Neural cell (in vitro differentiated cells): ENCODE data around the gene FASTK. TPM values are rescaled to one million over a fixed set of nuclear protein-coding genes. Genes with fewer than 3 reads are reported as not detected.

Experiments used
- H2AFZ ChIP-seq: fragments of 200-600, 300-800 bp; sonication (generic), shearing (Covaris generic); 2 replicates; pipeline ENCODE4 v1.6.0; 2014; ENCODE audit warnings: low read depth, mild to moderate bottlenecking, antibody characterized with exemption, low read length, moderate library complexity
- H3F3A ChIP-seq: fragments of 200-600 bp; shearing (Covaris generic); 2 replicates; pipeline ENCODE4 v1.6.1; 2016; ENCODE audit warnings: mild to moderate bottlenecking, moderate library complexity, mixed read lengths, antibody characterized with exemption, low read length; ENCODE audit not compliant: insufficient read depth, poor library complexity, severe bottlenecking
- H3K27ac ChIP-seq: fragments of 200-600, 300-800 bp; sonication (generic), shearing (Covaris generic); 2 replicates; pipeline ENCODE4 v1.5.1; 2014; ENCODE audit warnings: mild to moderate bottlenecking, low read length, moderate library complexity
- H3K27me3 ChIP-seq: fragments of 300-800, 200-600 bp; sonication (generic), shearing (Covaris generic); 2 replicates; pipeline ENCODE4 v1.6.0; 2014; ENCODE audit warnings: mild to moderate bottlenecking, low read depth, low read length, moderate library complexity; ENCODE audit not compliant: insufficient read depth
- H3K36me3 ChIP-seq: fragments of 300-800, 200-600 bp; sonication (generic), shearing (Covaris generic); 2 replicates; pipeline ENCODE4 v1.5.1; 2014; ENCODE audit warnings: mild to moderate bottlenecking, antibody characterized with exemption, low read length, moderate library complexity; ENCODE audit not compliant: insufficient read depth
- H3K4me2 ChIP-seq: fragments of 300-800, 200-600 bp; sonication (generic), shearing (Covaris generic); 2 replicates; pipeline ENCODE4 v1.6.0; 2014; ENCODE audit warnings: mild to moderate bottlenecking, low read length
- H3K4me3 ChIP-seq: fragments of 300-800, 200-600 bp; sonication (generic), shearing (Covaris generic); 2 replicates; pipeline ENCODE4 v1.5.1; 2014; ENCODE audit warnings: mild to moderate bottlenecking, low read length, moderate library complexity
- H3K79me2 ChIP-seq: fragments of 200-600 bp; shearing (Covaris generic); replicated peaks from 2 replicates; pipeline ENCODE4 v1.6.0; 2014; ENCODE audit warnings: mild to moderate bottlenecking, low read length, moderate library complexity; ENCODE audit not compliant: insufficient read depth
- H3K9ac ChIP-seq: fragments of 300-800, 200-600 bp; sonication (generic), shearing (Covaris generic); 2 replicates; pipeline ENCODE4 v1.6.1; 2016; ENCODE audit warnings: mild to moderate bottlenecking, low read length, mixed read lengths
- H3K9me2 ChIP-seq: fragments of 200-600 bp; shearing (Covaris generic); 2 replicates; pipeline ENCODE4 v1.6.1; 2016; ENCODE audit warnings: mild to moderate bottlenecking, low read length, mixed read lengths; ENCODE audit not compliant: insufficient read depth
- H3K9me3 ChIP-seq: fragments of 200-600, 300-800 bp; sonication (generic), shearing (Covaris generic); 2 replicates; pipeline ENCODE4 v1.6.1; 2016; ENCODE audit warnings: mild to moderate bottlenecking, mixed run types, low read length, moderate library complexity, mixed read lengths
- H4K20me1 ChIP-seq: fragments of 200-600 bp; shearing (Covaris generic); 2 replicates; pipeline ENCODE4 v1.6.1; 2016; ENCODE audit warnings: mild to moderate bottlenecking, mixed run types; ENCODE audit not compliant: insufficient read depth
- CTCF ChIP-seq: fragments of 450-650 bp; IDR thresholded peaks from 2 replicates; pipeline ENCODE4 v1.5.1; 2014; ENCODE audit warnings: antibody characterized with exemption, mild to moderate bottlenecking, moderate library complexity; ENCODE audit not compliant: poor library complexity, severe bottlenecking
- EP300 ChIP-seq: fragments of 450-650 bp; conservative IDR thresholded peaks from 2 replicates; pipeline ENCODE4 v1.6.1; 2014; ENCODE audit warnings: antibody characterized with exemption, mild to moderate bottlenecking, moderate library complexity; ENCODE audit not compliant: poor library complexity, severe bottlenecking
- EZH2 ChIP-seq: fragments of 200-600, 300-800 bp; shearing (Covaris generic), sonication (generic); IDR thresholded peaks from 2 replicates; pipeline ENCODE4 v1.6.1; 2014; ENCODE audit warnings: antibody characterized with exemption, low read length, borderline replicate concordance, mild to moderate bottlenecking; ENCODE audit not compliant: insufficient read depth, poor library complexity, severe bottlenecking
- MXI1 ChIP-seq: fragments of 450-650 bp; conservative IDR thresholded peaks from 2 replicates; pipeline ENCODE4 v1.6.1; 2014; ENCODE audit warnings: antibody characterized with exemption, mild to moderate bottlenecking; ENCODE audit not compliant: poor library complexity, severe bottlenecking
- POLR2AphosphoS5 ChIP-seq: IDR thresholded peaks from 2 replicates; pipeline ENCODE4 v1.6.1; 2012
- RAD21 ChIP-seq: fragments of 450-650 bp; conservative IDR thresholded peaks from 2 replicates; pipeline ENCODE4 v1.6.1; 2014; ENCODE audit warnings: antibody characterized with exemption, mild to moderate bottlenecking, moderate library complexity
- SMC3 ChIP-seq: fragments of 450-650 bp; conservative IDR thresholded peaks from 2 replicates; pipeline ENCODE4 v1.6.1; 2014; ENCODE audit warnings: antibody characterized with exemption, mild to moderate bottlenecking, moderate library complexity; ENCODE audit not compliant: poor library complexity
- TAF1 ChIP-seq: IDR thresholded peaks from 2 replicates; pipeline ENCODE4 v1.6.1; 2012; ENCODE audit warnings: low read depth
- polyA plus RNA-seq: library from polyadenylated mRNA; depleted of rRNA; stranded (reverse); fragments of >200 nt; gene quantifications from 2 replicates; pipeline ENCODE4 v1.2.3, GENCODE V29; 2014
- TF ChIP-seq, protein P1 (sequence below): IDR thresholded peaks from 2 replicates; pipeline ENCODE4 v1.6.1; 2012; ENCODE audit warnings: borderline replicate concordance

FASTK gene
- polyA plus RNA-seq, 1 donor from 2014 or later = 147 TPM

GRCh38 chr7:151058781-151059366 is 21.7 kb downstream of the FASTK start:
- peak overlapping the region; percentile 84 for H2AFZ ChIP-seq
- peaks cover 7% of the 10 kb centered on the region for H3K27me3 ChIP-seq
- H3K4me2 ChIP-seq = peak overlapping the region; percentile 84
- no peaks in the 10 kb centered on the region for H3K9me3 ChIP-seq
- no peaks in the 10 kb centered on the region for H3K36me3 ChIP-seq
- peaks cover 6% of the 10 kb centered on the region for H3F3A ChIP-seq
- peak overlapping the region; percentile 95 for H3K27ac ChIP-seq
- H3K9me2 ChIP-seq = no peaks in the 10 kb centered on the region
- H3K4me3 ChIP-seq = peak overlapping the region; percentile 92
- H3K9ac ChIP-seq = peak overlapping the region; percentile 88
- H3K79me2 ChIP-seq = no peaks in the 10 kb centered on the region
- H4K20me1 ChIP-seq = no peaks in the 10 kb centered on the region
- TF ChIP-seq, protein P1, sequence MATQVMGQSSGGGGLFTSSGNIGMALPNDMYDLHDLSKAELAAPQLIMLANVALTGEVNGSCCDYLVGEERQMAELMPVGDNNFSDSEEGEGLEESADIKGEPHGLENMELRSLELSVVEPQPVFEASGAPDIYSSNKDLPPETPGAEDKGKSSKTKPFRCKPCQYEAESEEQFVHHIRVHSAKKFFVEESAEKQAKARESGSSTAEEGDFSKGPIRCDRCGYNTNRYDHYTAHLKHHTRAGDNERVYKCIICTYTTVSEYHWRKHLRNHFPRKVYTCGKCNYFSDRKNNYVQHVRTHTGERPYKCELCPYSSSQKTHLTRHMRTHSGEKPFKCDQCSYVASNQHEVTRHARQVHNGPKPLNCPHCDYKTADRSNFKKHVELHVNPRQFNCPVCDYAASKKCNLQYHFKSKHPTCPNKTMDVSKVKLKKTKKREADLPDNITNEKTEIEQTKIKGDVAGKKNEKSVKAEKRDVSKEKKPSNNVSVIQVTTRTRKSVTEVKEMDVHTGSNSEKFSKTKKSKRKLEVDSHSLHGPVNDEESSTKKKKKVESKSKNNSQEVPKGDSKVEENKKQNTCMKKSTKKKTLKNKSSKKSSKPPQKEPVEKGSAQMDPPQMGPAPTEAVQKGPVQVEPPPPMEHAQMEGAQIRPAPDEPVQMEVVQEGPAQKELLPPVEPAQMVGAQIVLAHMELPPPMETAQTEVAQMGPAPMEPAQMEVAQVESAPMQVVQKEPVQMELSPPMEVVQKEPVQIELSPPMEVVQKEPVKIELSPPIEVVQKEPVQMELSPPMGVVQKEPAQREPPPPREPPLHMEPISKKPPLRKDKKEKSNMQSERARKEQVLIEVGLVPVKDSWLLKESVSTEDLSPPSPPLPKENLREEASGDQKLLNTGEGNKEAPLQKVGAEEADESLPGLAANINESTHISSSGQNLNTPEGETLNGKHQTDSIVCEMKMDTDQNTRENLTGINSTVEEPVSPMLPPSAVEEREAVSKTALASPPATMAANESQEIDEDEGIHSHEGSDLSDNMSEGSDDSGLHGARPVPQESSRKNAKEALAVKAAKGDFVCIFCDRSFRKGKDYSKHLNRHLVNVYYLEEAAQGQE = no peak
- TF ChIP-seq RAD21 (no peak), TAF1 (no peak), POLR2AphosphoS5 (no peak), CTCF (no peak), EP300 (no peak), EZH2 (no peak)

DNA sequence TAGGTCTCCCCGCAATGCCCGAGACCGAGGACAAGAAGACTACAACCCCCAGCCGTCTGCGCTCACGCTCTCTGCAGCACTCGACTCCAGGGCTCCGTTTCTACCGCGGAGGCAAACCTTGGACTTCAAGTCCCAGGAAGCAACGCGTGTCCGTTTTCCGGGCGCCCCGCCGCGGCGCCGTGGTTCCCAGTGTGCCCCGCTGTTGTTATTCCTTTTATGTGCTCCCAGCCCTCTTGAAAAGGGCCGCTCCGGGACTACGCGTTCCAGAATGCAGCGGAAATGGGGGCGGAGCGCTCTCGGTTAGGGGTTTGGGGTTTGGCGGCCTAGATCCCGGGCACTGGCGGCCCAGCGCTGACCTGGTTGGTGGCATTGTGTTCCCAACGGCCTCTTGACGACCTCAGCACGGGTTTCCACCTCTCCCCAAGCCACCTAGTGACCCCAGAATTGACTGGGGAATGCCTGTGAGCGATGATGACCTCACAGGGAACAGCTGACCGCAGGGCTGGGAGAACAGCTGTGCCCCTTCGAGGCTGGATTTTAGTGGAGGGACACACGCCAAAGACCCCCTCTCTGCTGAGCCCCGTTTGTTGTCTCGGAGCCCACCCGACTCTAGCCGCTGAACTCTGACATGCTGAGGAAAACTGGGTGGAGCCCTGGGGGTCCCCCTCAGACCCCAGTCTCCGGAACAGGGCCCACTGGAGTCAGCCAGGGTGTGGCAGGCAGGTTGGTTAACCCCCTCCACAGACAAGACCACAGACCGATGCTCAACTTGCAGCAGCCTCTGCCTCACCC is 22.4 kb downstream of the FASTK start:
- TF ChIP-seq EZH2 (no peak), EP300 (peak; percentile 31), SMC3 (no peak), POLR2AphosphoS5 (peak; percentile 61), TAF1 (peak; percentile 31), MXI1 (peak; percentile 78), RAD21 (no peak), CTCF (peak; percentile 32)
- TF ChIP-seq, protein P1 = no peak
- Histone ChIP-seq H3K9me3 (no peaks in the 10 kb centered on the region), H3K4me3 (peak overlapping the region; percentile 92), H3K27me3 (peaks cover 7% of the 10 kb centered on the region), H3K4me2 (peak overlapping the region; percentile 84), H2AFZ (peak overlapping the region; percentile 84), H3K9ac (peak overlapping the region; percentile 88), H3K9me2 (no peaks in the 10 kb centered on the region), H3F3A (peaks cover 6% of the 10 kb centered on the region), H3K79me2 (no peaks in the 10 kb centered on the region), H4K20me1 (no peaks in the 10 kb centered on the region), H3K36me3 (no peaks in the 10 kb centered on the region), H3K27ac (peak overlapping the region; percentile 95)
